HEK293 (cell line): Measurements from ENCODE around the gene SPIB.

ENCODE experiments used
- GLIS1 ChIP-seq: fragments of 450-650 bp; formaldehyde crosslinking; IDR thresholded peaks from 2 replicates; pipeline ENCODE4 v1.5.1; 2016; ENCODE audit warnings: missing biosample characterization, missing genetic modification characterization
- IKZF3 ChIP-seq: fragments of 450-650 bp; IDR thresholded peaks from 2 replicates; pipeline ENCODE4 v1.5.0; 2018; ENCODE audit warnings: missing biosample characterization, mild to moderate bottlenecking, missing genetic modification characterization, moderate library complexity
- KLF9 ChIP-seq: fragments of 450-650 bp; formaldehyde crosslinking; IDR thresholded peaks from 2 replicates; pipeline ENCODE4 v1.5.1; 2016; ENCODE audit warnings: missing biosample characterization, missing genetic modification characterization, low read depth
- MEIS1 ChIP-seq: sonication (generic); formaldehyde crosslinking; IDR thresholded peaks from 2 replicates; pipeline ENCODE4 v1.8.1; 2022; ENCODE audit warnings: missing genetic modification reagents, mild to moderate bottlenecking, borderline replicate concordance
- OVOL3 ChIP-seq: fragments of 450-650 bp; formaldehyde crosslinking; IDR thresholded peaks from 2 replicates; pipeline ENCODE4 v1.5.1; 2016; ENCODE audit warnings: missing biosample characterization, missing genetic modification characterization
- PRDM1 ChIP-seq: fragments of 450-650 bp; formaldehyde crosslinking; IDR thresholded peaks from 2 replicates; pipeline ENCODE4; 2016; ENCODE audit warnings: missing biosample characterization, missing genetic modification characterization
- SCRT1 ChIP-seq: fragments of 450-650 bp; formaldehyde crosslinking; IDR thresholded peaks from 2 replicates; pipeline ENCODE4 v1.5.1; 2016; ENCODE audit warnings: missing biosample characterization, missing genetic modification characterization, borderline replicate concordance
- YY1 ChIP-seq: fragments of 450-650 bp; formaldehyde crosslinking; IDR thresholded peaks from 2 replicates; pipeline ENCODE4 v1.5.1; 2018; ENCODE audit warnings: missing biosample characterization, missing genetic modification characterization
- ZBTB1 ChIP-seq: fragments of 450-650 bp; formaldehyde crosslinking; IDR thresholded peaks from 2 replicates; pipeline ENCODE4 v1.5.1; 2016; ENCODE audit warnings: missing biosample characterization, missing genetic modification characterization
- ZBTB21 ChIP-seq: fragments of 450-650 bp; formaldehyde crosslinking; IDR thresholded peaks from 2 replicates; pipeline ENCODE4 v1.5.1; 2017; ENCODE audit warnings: missing biosample characterization, missing genetic modification characterization
- ZBTB44 ChIP-seq: fragments of 450-650 bp; IDR thresholded peaks from 2 replicates; pipeline ENCODE4 v1.5.1; 2018; ENCODE audit warnings: missing biosample characterization, mild to moderate bottlenecking, missing genetic modification characterization
- ZBTB6 ChIP-seq: fragments of 450-650 bp; formaldehyde crosslinking; IDR thresholded peaks from 2 replicates; pipeline ENCODE4 v1.5.1; 2017; ENCODE audit warnings: missing biosample characterization, missing genetic modification characterization
- ZFP69B ChIP-seq: fragments of 450-650 bp; formaldehyde crosslinking; IDR thresholded peaks from 2 replicates; pipeline ENCODE4 v1.5.1; 2016; ENCODE audit warnings: missing biosample characterization, missing genetic modification characterization
- ZNF10 ChIP-seq: fragments of 450-650 bp; formaldehyde crosslinking; IDR thresholded peaks from 2 replicates; pipeline ENCODE4 v1.5.1; 2017; ENCODE audit warnings: missing biosample characterization, missing genetic modification characterization
- ZNF133 ChIP-seq: fragments of 450-650 bp; formaldehyde crosslinking; IDR thresholded peaks from 2 replicates; pipeline ENCODE4 v1.5.1; 2016; ENCODE audit warnings: missing biosample characterization, missing genetic modification characterization
- ZNF155 ChIP-seq: fragments of 450-650 bp; formaldehyde crosslinking; IDR thresholded peaks from 2 replicates; pipeline ENCODE4 v1.5.1; 2016; ENCODE audit warnings: missing biosample characterization, missing genetic modification characterization
- ZNF184 ChIP-seq: fragments of 450-650 bp; IDR thresholded peaks from 2 replicates; pipeline ENCODE4 v1.5.1; 2018; ENCODE audit warnings: missing biosample characterization, mild to moderate bottlenecking, missing genetic modification characterization
- ZNF211 ChIP-seq: fragments of 450-650 bp; formaldehyde crosslinking; IDR thresholded peaks from 2 replicates; pipeline ENCODE4 v1.5.1; 2016; ENCODE audit warnings: low read depth, missing biosample characterization, missing genetic modification characterization
- ZNF214 ChIP-seq: fragments of 450-650 bp; formaldehyde crosslinking; IDR thresholded peaks from 2 replicates; pipeline ENCODE4 v1.5.1; 2017; ENCODE audit warnings: missing biosample characterization, mild to moderate bottlenecking, missing genetic modification characterization, borderline replicate concordance
- ZNF24 ChIP-seq: fragments of 450-650 bp; formaldehyde crosslinking; IDR thresholded peaks from 2 replicates; pipeline ENCODE4 v1.5.1; 2016; ENCODE audit warnings: missing biosample characterization, missing genetic modification characterization
- ZNF248 ChIP-seq: fragments of 450-650 bp; formaldehyde crosslinking; IDR thresholded peaks from 2 replicates; pipeline ENCODE4 v1.5.1; 2017; ENCODE audit warnings: missing biosample characterization, missing genetic modification characterization
- ZNF37A ChIP-seq: fragments of 450-650 bp; IDR thresholded peaks from 2 replicates; pipeline ENCODE4 v1.5.1; 2018; ENCODE audit warnings: missing biosample characterization, missing genetic modification characterization
- ZNF416 ChIP-seq: fragments of 450-650 bp; formaldehyde crosslinking; IDR thresholded peaks from 2 replicates; pipeline ENCODE4 v1.5.1; 2016; ENCODE audit warnings: missing biosample characterization, missing genetic modification characterization
- ZNF571 ChIP-seq: fragments of 450-650 bp; formaldehyde crosslinking; IDR thresholded peaks from 2 replicates; pipeline ENCODE4 v1.5.0; 2017; ENCODE audit warnings: missing biosample characterization, missing genetic modification characterization
- ZNF610 ChIP-seq: fragments of 450-650 bp; formaldehyde crosslinking; IDR thresholded peaks from 2 replicates; pipeline ENCODE4 v1.5.1; 2016; ENCODE audit warnings: missing biosample characterization, missing genetic modification characterization, borderline replicate concordance
- ZNF621 ChIP-seq: fragments of 450-650 bp; formaldehyde crosslinking; IDR thresholded peaks from 2 replicates; pipeline ENCODE4 v1.5.1; 2017; ENCODE audit warnings: missing biosample characterization, missing genetic modification characterization
- ZNF791 ChIP-seq: fragments of 450-650 bp; formaldehyde crosslinking; IDR thresholded peaks from 2 replicates; pipeline ENCODE4 v1.5.1; 2016; ENCODE audit warnings: missing biosample characterization, missing genetic modification characterization
- ZXDB ChIP-seq: fragments of 450-650 bp; formaldehyde crosslinking; IDR thresholded peaks from 2 replicates; pipeline ENCODE4 v1.5.1; 2016; ENCODE audit warnings: missing biosample characterization, missing genetic modification characterization
- TF ChIP-seq, protein P1 (sequence below): fragments of 450-650 bp; IDR thresholded peaks from 2 replicates; pipeline ENCODE4 v1.5.1; 2018; ENCODE audit warnings: missing biosample characterization, missing genetic modification characterization
- TF ChIP-seq, protein P2 (sequence below): fragments of 450-650 bp; formaldehyde crosslinking; IDR thresholded peaks from 2 replicates; pipeline ENCODE4 v1.5.0; 2017; ENCODE audit warnings: missing biosample characterization, missing genetic modification characterization, borderline replicate concordance
- TF ChIP-seq, protein P3 (sequence below): fragments of 450-650 bp; formaldehyde crosslinking; IDR thresholded peaks from 2 replicates; pipeline ENCODE4 v1.5.1; 2016; ENCODE audit warnings: missing biosample characterization, missing genetic modification characterization

The SPIB gene

GRCh38 chr19:50376166-50377050 is 42.3 kb upstream of the SPIB start, which contains the start of gene NR1H2 (continued):
- TF ChIP-seq, protein P1, sequence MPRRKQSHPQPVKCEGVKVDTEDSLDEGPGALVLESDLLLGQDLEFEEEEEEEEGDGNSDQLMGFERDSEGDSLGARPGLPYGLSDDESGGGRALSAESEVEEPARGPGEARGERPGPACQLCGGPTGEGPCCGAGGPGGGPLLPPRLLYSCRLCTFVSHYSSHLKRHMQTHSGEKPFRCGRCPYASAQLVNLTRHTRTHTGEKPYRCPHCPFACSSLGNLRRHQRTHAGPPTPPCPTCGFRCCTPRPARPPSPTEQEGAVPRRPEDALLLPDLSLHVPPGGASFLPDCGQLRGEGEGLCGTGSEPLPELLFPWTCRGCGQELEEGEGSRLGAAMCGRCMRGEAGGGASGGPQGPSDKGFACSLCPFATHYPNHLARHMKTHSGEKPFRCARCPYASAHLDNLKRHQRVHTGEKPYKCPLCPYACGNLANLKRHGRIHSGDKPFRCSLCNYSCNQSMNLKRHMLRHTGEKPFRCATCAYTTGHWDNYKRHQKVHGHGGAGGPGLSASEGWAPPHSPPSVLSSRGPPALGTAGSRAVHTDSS, result 0 out of 2 replicates have a peak, but pooled peaks have one; percentile 21
- TF ChIP-seq IKZF3 (tag by site-specific recombination) (peak; percentile 45; the same call in 1 of the 2 replicates), GLIS1 (tag by site-specific recombination) (peak; percentile 88), MEIS1 (CRISPR knock-in tag) (no peak), ZNF24 (peak; percentile 89), ZNF610 (tag by site-specific recombination) (0 out of 2 replicates have a peak, but pooled peaks have one; percentile 58), ZNF211 (tag by site-specific recombination) (no peak), OVOL3 (tag by site-specific recombination) (no peak), ZBTB1 (tag by site-specific recombination) (no peak), ZBTB21 (tag by site-specific recombination) (peak; percentile 99), ZNF416 (tag by site-specific recombination) (no peak), PRDM1 (tag by site-specific recombination) (no peak), ZNF248 (tag by site-specific recombination) (no peak), ZNF571 (tag by site-specific recombination) (no peak), ZBTB44 (tag by site-specific recombination) (no peak; the same call in 1 of the 2 replicates), ZXDB (tag by site-specific recombination) (peak; percentile 92), ZNF791 (tag by site-specific recombination) (no peak), ZNF133 (tag by site-specific recombination) (no peak), ZNF10 (tag by site-specific recombination) (no peak), KLF9 (tag by site-specific recombination) (peak; percentile 96), ZBTB6 (tag by site-specific recombination) (peak; percentile 24; the same call in 1 of the 2 replicates), ZNF214 (tag by site-specific recombination) (no peak), ZNF621 (tag by site-specific recombination) (no peak), SCRT1 (tag by site-specific recombination) (no peak), ZNF37A (no peak), ZNF155 (tag by site-specific recombination) (no peak), ZFP69B (tag by site-specific recombination) (peak; percentile 80), YY1 (no peak; the same call in 1 of the 2 replicates), ZNF184 (no peak)
- TF ChIP-seq, protein P2, sequence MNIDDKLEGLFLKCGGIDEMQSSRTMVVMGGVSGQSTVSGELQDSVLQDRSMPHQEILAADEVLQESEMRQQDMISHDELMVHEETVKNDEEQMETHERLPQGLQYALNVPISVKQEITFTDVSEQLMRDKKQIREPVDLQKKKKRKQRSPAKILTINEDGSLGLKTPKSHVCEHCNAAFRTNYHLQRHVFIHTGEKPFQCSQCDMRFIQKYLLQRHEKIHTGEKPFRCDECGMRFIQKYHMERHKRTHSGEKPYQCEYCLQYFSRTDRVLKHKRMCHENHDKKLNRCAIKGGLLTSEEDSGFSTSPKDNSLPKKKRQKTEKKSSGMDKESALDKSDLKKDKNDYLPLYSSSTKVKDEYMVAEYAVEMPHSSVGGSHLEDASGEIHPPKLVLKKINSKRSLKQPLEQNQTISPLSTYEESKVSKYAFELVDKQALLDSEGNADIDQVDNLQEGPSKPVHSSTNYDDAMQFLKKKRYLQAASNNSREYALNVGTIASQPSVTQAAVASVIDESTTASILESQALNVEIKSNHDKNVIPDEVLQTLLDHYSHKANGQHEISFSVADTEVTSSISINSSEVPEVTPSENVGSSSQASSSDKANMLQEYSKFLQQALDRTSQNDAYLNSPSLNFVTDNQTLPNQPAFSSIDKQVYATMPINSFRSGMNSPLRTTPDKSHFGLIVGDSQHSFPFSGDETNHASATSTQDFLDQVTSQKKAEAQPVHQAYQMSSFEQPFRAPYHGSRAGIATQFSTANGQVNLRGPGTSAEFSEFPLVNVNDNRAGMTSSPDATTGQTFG (tag by site-specific recombination), result no peak
- TF ChIP-seq, protein P3, sequence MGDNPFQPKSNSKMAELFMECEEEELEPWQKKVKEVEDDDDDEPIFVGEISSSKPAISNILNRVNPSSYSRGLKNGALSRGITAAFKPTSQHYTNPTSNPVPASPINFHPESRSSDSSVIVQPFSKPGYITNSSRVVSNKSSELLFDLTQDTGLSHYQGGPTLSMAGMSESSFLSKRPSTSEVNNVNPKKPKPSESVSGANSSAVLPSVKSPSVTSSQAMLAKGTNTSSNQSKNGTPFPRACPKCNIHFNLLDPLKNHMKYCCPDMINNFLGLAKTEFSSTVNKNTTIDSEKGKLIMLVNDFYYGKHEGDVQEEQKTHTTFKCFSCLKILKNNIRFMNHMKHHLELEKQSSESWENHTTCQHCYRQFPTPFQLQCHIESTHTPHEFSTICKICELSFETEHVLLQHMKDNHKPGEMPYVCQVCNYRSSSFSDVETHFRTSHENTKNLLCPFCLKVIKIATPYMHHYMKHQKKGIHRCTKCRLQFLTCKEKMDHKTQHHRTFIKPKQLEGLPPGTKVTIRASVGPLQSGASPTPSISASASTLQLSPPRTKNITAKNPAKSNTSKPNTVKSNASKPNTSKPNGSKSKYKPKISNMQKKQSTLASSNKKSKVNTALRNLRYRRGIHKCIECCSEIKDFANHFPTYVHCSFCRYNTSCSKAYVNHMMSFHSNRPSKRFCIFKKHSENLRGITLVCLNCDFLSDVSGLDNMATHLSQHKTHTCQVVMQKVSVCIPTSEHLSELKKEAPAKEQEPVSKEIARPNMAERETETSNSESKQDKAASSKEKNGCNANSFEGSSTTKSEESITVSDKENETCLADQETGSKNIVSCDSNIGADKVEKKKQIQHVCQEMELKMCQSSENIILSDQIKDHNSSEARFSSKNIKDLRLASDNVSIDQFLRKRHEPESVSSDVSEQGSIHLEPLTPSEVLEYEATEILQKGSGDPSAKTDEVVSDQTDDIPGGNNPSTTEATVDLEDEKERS (tag by site-specific recombination), result peak; percentile 8; the same call in 1 of the 2 replicates
